ENCODE results near the gene RAB3IL1.

RAB3IL1 gene

DNA sequence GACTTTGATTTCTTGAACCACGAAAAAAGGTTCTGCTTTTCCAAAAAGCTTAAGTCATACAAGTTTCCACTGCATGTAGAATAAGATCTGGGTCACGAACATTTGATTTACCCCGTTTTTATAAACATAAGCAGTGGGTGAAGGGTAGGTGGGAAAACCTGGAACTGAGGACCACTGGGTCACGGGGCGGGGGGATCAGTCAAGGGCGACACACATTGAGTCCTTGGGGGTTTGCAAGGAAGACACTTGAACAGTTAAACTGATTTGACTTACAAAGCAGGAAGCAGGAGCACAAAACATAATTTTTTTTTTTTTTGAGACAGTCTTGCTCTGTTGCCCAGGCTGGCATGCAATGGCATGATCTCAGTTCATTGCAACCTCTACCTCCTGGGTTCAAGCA is 36.9 kb downstream of the RAB3IL1 start:
- Mint-ChIP-seq H3K4me1 (peaks cover 10% of the 10 kb centered on the region), H3K9me3 (peaks cover 4% of the 10 kb centered on the region), H3K4me3 (no peak overlapping the region), H3K36me3 (ENCODE audit: low read depth) (no peaks in the 10 kb centered on the region), H3K27me3 (ENCODE audit: low read depth, poor library complexity) (peaks cover 8% of the 10 kb centered on the region), H3K27ac (no peak overlapping the region)
- TF ChIP-seq, protein P1, sequence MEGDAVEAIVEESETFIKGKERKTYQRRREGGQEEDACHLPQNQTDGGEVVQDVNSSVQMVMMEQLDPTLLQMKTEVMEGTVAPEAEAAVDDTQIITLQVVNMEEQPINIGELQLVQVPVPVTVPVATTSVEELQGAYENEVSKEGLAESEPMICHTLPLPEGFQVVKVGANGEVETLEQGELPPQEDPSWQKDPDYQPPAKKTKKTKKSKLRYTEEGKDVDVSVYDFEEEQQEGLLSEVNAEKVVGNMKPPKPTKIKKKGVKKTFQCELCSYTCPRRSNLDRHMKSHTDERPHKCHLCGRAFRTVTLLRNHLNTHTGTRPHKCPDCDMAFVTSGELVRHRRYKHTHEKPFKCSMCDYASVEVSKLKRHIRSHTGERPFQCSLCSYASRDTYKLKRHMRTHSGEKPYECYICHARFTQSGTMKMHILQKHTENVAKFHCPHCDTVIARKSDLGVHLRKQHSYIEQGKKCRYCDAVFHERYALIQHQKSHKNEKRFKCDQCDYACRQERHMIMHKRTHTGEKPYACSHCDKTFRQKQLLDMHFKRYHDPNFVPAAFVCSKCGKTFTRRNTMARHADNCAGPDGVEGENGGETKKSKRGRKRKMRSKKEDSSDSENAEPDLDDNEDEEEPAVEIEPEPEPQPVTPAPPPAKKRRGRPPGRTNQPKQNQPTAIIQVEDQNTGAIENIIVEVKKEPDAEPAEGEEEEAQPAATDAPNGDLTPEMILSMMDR (IDR thresholded peaks at IDR 0.05) = no peak
- DNase-seq = no peak

DNA sequence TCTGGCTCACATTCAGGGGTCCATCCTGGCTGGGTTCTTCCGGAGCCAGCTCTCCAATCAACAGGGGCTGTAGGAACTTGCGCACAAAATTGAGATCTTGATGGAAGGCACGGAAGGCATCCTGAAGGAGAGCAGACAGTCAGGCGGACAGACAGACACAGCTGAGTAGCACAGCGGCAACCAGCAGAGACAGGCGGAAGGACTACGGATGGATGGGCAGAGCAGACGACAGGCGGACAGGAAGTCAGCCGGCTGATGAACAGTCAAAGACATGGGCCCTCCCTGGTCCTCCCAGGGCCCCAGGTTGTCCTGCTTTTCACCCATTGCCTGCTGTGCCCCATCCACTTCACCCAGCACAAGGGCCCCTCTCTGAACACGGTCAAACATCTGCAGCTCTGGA is 37.3 kb downstream of the RAB3IL1 start:
- Mint-ChIP-seq H3K9me3 (peaks cover 4% of the 10 kb centered on the region), H3K27ac (no peak overlapping the region), H3K4me1 (peaks cover 10% of the 10 kb centered on the region), H3K36me3 (ENCODE audit: low read depth) (no peaks in the 10 kb centered on the region), H3K27me3 (ENCODE audit: low read depth, poor library complexity) (peaks cover 11% of the 10 kb centered on the region), H3K4me3 (no peak overlapping the region)
- TF ChIP-seq, protein P1 (IDR thresholded peaks at IDR 0.05) = no peak
- no peak for DNase-seq

DNA sequence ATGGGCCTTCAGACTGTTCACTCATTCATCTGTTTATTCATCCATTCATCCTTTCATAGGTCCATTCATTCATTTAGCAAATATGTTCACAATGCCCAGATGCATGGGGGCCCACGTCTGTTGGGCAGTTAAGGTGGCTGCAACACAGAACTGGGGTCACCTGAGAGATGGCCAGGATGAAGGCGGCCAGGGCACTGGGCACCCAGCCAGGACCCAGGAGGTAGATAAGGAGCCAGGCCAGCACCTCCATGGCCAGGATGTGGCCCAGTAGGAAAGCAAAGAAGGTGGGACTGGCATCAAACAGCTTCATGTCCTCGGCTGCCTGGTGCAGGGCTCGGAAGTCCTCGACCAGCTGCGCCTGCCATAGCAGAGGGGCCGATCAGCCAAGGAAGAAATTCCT is 38.2 kb downstream of the RAB3IL1 start:
- Mint-ChIP-seq H3K9me3 (peaks cover 4% of the 10 kb centered on the region), H3K4me1 (peaks cover 10% of the 10 kb centered on the region), H3K27me3 (ENCODE audit: low read depth, poor library complexity) (peaks cover 10% of the 10 kb centered on the region), H3K36me3 (ENCODE audit: low read depth) (no peaks in the 10 kb centered on the region), H3K27ac (no peak overlapping the region), H3K4me3 (no peak overlapping the region)
- DNase-seq = no peak
- TF ChIP-seq, protein P1 (IDR thresholded peaks at IDR 0.05) = no peak

DNA sequence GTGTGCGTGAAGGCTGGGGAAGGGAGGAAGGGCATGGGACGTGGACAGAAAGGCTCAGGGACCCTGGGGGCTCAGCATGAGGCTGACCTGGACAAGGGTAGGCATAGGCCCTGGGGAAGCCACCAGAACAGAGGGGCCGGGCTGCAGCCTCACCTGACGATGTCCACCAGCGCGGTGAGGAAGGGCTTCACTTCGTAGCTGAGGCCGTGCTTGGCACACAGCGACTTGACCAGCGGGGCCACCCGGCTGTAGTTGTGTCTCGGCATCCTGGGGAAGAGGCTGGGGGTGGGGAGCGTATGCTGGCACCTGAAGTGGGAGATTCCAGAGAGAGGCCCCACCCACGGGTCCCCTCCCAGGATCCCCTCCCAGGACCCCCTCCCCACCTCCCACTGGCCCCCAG is 41.7 kb downstream of the RAB3IL1 start:
- TF ChIP-seq, protein P1 (IDR thresholded peaks at IDR 0.05) = no peak
- H3K4me1 Mint-ChIP-seq = peaks cover 23% of the 10 kb centered on the region
- peaks cover 13% of the 10 kb centered on the region for H3K27me3 Mint-ChIP-seq (ENCODE audit: low read depth, poor library complexity)
- H3K4me3 Mint-ChIP-seq = no peak overlapping the region
- no peaks in the 10 kb centered on the region for H3K36me3 Mint-ChIP-seq (ENCODE audit: low read depth)
- no peaks in the 10 kb centered on the region for H3K9me3 Mint-ChIP-seq
- H3K27ac Mint-ChIP-seq = no peak overlapping the region
- DNase-seq = no peak

DNA sequence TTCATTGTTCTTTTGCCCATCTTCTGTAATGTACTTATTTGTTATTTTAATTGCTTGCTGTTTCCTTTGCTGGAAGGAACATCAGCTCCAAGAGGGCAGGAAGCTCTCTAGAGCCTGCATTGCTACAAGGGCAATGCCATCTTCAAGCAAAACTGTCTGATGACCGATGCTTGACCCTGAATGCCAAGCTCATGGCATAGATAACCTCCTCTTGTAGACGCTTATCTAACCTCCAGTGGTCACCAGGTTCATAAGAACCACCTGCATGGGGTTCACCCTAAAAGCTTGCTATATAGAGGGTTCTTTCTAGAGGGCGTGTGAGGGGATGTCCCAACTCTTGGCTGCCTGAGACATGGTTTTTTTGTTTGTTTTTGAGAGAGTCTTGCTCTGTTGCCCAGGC is 42.5 kb downstream of the RAB3IL1 start:
- no peak overlapping the region for H3K27ac Mint-ChIP-seq

DNA sequence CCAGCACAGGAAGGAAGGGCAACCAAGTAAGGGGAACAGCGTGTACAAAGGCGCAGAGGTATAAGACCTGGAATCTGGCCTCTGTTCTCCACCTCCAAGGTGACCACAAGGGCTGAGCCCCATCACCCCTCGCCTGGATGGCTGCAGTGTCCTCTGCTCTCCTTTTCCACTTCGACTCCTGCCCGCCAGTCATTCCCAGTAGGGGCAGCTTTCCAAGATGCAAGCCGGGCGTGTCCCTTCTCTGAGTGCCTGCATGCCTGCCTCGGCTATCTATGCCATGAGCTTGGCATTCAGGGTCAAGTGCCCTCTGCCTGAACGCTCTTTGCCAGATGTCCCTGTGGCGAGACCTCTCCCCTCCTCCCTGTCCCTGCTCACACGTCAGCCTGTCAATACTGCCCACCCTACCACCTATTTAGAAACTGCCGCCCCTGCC is 43.0 kb downstream of the RAB3IL1 start:
- Mint-ChIP-seq H3K27me3 (ENCODE audit: low read depth, poor library complexity) (peaks cover 13% of the 10 kb centered on the region), H3K9me3 (no peaks in the 10 kb centered on the region), H3K4me1 (peaks cover 26% of the 10 kb centered on the region), H3K4me3 (no peak overlapping the region), H3K36me3 (ENCODE audit: low read depth) (no peaks in the 10 kb centered on the region), H3K27ac (no peak overlapping the region)
- TF ChIP-seq, protein P1 (IDR thresholded peaks at IDR 0.05) = no peak
- no peak for DNase-seq

More for the DNA sequence above, 42.5 kb downstream of the RAB3IL1 start:
- H3K36me3 Mint-ChIP-seq (ENCODE audit: low read depth) = no peaks in the 10 kb centered on the region
- DNase-seq = no peak
- TF ChIP-seq, protein P1 (IDR thresholded peaks at IDR 0.05) = no peak
- H3K27me3 Mint-ChIP-seq (ENCODE audit: low read depth, poor library complexity) = peaks cover 13% of the 10 kb centered on the region
- H3K4me3 Mint-ChIP-seq = no peak overlapping the region
- H3K9me3 Mint-ChIP-seq = no peaks in the 10 kb centered on the region
- H3K4me1 Mint-ChIP-seq = peaks cover 23% of the 10 kb centered on the region
